ENCODE results near the gene DMRT1.

DNA sequence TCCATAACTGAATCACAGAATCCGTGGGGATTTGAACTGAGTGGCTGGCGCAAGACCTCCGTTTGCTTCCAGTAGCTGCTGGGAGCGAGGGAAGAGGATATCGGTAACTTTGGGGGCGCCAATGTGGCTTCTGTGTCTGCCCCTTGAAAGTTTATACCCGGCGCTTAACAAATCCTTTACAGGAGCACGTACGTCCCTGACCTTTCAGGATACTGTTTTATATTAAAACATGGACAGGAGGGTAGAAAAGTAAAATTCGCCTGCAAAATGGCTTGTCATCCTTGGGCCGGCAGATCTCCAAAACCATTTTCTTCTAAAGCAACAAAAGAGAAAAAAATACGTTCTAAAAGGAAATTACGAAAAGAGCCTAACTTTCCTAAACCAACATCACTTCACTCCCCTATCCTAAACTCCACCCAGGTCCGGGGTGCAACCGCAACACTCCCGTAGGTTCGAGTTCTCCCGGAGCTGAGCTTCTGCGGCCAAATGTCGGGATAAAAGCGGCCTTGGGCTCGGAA, 134.3 kb downstream of the DMRT1 start:
- TF ChIP-seq, protein P1, sequence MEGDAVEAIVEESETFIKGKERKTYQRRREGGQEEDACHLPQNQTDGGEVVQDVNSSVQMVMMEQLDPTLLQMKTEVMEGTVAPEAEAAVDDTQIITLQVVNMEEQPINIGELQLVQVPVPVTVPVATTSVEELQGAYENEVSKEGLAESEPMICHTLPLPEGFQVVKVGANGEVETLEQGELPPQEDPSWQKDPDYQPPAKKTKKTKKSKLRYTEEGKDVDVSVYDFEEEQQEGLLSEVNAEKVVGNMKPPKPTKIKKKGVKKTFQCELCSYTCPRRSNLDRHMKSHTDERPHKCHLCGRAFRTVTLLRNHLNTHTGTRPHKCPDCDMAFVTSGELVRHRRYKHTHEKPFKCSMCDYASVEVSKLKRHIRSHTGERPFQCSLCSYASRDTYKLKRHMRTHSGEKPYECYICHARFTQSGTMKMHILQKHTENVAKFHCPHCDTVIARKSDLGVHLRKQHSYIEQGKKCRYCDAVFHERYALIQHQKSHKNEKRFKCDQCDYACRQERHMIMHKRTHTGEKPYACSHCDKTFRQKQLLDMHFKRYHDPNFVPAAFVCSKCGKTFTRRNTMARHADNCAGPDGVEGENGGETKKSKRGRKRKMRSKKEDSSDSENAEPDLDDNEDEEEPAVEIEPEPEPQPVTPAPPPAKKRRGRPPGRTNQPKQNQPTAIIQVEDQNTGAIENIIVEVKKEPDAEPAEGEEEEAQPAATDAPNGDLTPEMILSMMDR (conservative IDR thresholded peaks at IDR 0.05 in 1 of 2, IDR thresholded peaks at IDR 0.05 in 1 of 2; ENCODE audit: extremely low read depth in 1 of 2, insufficient read depth in 1 of 2, low read depth in 1 of 2, low read length in 2 of 2) = no peak
- peak; percentile 80 for TF ChIP-seq EZH2 (IDR thresholded peaks at IDR 0.05; ENCODE audit: borderline replicate concordance, low read length)
